SU-DHL-6 (cell line): ENCODE data around the gene FBXL2.

Experiments
- CTCF ChIP-seq: fragments of 200-600 bp; sonication (generic); IDR thresholded peaks from one replicate; pipeline ENCODE4 v1.5.1; 2017; ENCODE audit warnings: antibody characterized with exemption, mild to moderate bottlenecking, low read length, moderate library complexity; ENCODE audit not compliant: insufficient read depth, poor library complexity, severe bottlenecking
- EZH2phosphoT487 ChIP-seq: fragments of 200-600 bp; sonication (generic), shearing (Covaris generic); conservative IDR thresholded peaks from 2 replicates; pipeline ENCODE4 v1.6.1; 2018; ENCODE audit warnings: mild to moderate bottlenecking, antibody characterized with exemption, low read length, moderate library complexity, mixed read lengths

GRCh38 chr3:33426630-33427317, 149.5 kb downstream of the FBXL2 start:
- TF ChIP-seq CTCF: no peak
- TF ChIP-seq EZH2phosphoT487: no peak
